Endothelial cell (in vitro differentiated cells): ENCODE results near the gene DNAAF9. TPM values are rescaled to one million over a fixed set of nuclear protein-coding genes. Genes with fewer than 3 reads are reported as not detected.

Source experiments
- DNase-seq: peaks from one replicate; pipeline ENCODE4 v3.0.0; 2021; ENCODE audit warnings: low spot score
- H3K27ac Mint-ChIP-seq: one replicate; pipeline ENCODE4 v1.8.0; 2021; ENCODE audit warnings: mixed read lengths, inconsistent platforms; ENCODE audit not compliant: unreplicated experiment
- H3K27me3 Mint-ChIP-seq: one replicate; pipeline ENCODE4 v1.8.0; 2021; ENCODE audit warnings: mild to moderate bottlenecking, moderate library complexity, mixed read lengths, inconsistent platforms; ENCODE audit not compliant: unreplicated experiment
- H3K36me3 Mint-ChIP-seq: one replicate; pipeline ENCODE4 v1.8.0; 2021; ENCODE audit warnings: mild to moderate bottlenecking, low read depth, mixed read lengths, inconsistent platforms; ENCODE audit not compliant: unreplicated experiment
- H3K4me1 Mint-ChIP-seq: one replicate; pipeline ENCODE4 v1.8.0; 2021; ENCODE audit warnings: mild to moderate bottlenecking, mixed read lengths, inconsistent platforms; ENCODE audit not compliant: unreplicated experiment
- H3K4me3 Mint-ChIP-seq: one replicate; pipeline ENCODE4 v1.8.0; 2021; ENCODE audit warnings: mild to moderate bottlenecking, mixed read lengths, inconsistent platforms; ENCODE audit not compliant: unreplicated experiment
- H3K9me3 Mint-ChIP-seq: one replicate; pipeline ENCODE4 v1.8.0; 2021; ENCODE audit warnings: mixed read lengths, inconsistent platforms; ENCODE audit not compliant: unreplicated experiment
- total RNA-seq: library from RNA; stranded (reverse); fragmentation: NEBNext Ultra II Directional; extraction: Animal tissue kit (Norgen Biotek cat#: 25700); gene quantifications from one replicate; pipeline ENCODE4 v1.2.1, GENCODE V29; 2021; ENCODE audit not compliant: unreplicated experiment
- TF ChIP-seq, protein P1 (sequence below): fragments of 200-600 bp; sonication (generic); IDR thresholded peaks from one replicate; pipeline ENCODE4 v1.5.0; 2021; ENCODE audit warnings: antibody characterized with exemption; ENCODE audit not compliant: unreplicated experiment

DNAAF9 gene
- total RNA-seq, 1 donor from 2014 or later: 18.8 TPM

DNA sequence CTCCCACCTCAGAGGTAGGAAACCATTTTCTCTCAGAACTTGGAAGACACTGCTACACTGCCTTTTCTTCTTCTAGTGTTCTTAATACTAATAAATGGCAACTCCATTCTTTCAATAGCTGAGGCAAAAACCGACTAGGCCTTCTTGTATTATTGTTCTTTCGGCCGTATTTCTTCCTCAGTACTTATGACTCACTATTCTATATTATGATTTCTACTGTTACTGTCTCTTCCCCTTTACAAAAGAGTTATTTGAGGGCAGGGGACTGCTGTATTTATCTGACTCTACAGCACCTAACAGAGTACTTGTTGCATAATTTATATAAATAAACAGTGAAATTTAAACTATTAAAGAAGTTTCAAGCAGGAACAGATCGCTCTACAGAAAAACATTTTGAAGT lies 3.1 kb downstream of the DNAAF9 start:
- H3K36me3 Mint-ChIP-seq: no peaks in the 10 kb centered on the region
- H3K9me3 Mint-ChIP-seq: no peaks in the 10 kb centered on the region
- H3K27ac Mint-ChIP-seq: no peak overlapping the region
- peaks cover 24% of the 10 kb centered on the region for H3K4me1 Mint-ChIP-seq
- no peak for DNase-seq
- TF ChIP-seq, protein P1, sequence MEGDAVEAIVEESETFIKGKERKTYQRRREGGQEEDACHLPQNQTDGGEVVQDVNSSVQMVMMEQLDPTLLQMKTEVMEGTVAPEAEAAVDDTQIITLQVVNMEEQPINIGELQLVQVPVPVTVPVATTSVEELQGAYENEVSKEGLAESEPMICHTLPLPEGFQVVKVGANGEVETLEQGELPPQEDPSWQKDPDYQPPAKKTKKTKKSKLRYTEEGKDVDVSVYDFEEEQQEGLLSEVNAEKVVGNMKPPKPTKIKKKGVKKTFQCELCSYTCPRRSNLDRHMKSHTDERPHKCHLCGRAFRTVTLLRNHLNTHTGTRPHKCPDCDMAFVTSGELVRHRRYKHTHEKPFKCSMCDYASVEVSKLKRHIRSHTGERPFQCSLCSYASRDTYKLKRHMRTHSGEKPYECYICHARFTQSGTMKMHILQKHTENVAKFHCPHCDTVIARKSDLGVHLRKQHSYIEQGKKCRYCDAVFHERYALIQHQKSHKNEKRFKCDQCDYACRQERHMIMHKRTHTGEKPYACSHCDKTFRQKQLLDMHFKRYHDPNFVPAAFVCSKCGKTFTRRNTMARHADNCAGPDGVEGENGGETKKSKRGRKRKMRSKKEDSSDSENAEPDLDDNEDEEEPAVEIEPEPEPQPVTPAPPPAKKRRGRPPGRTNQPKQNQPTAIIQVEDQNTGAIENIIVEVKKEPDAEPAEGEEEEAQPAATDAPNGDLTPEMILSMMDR: no peak
- peaks cover 6% of the 10 kb centered on the region for H3K27me3 Mint-ChIP-seq
- no peak overlapping the region for H3K4me3 Mint-ChIP-seq

GRCh38 chr20:3403741-3404140 lies 3.7 kb downstream of the DNAAF9 start:
- H3K27ac Mint-ChIP-seq: no peak overlapping the region
- TF ChIP-seq, protein P1: no peak
- no peaks in the 10 kb centered on the region for H3K9me3 Mint-ChIP-seq
- peaks cover 5% of the 10 kb centered on the region for H3K27me3 Mint-ChIP-seq
- DNase-seq: no peak
- H3K4me1 Mint-ChIP-seq: peaks cover 23% of the 10 kb centered on the region
- H3K36me3 Mint-ChIP-seq: no peaks in the 10 kb centered on the region
- H3K4me3 Mint-ChIP-seq: no peak overlapping the region

- no peak overlapping the region for H3K4me3 Mint-ChIP-seq
- H3K9me3 Mint-ChIP-seq: no peaks in the 10 kb centered on the region
- no peak for DNase-seq
- TF ChIP-seq, protein P1: no peak
- H3K4me1 Mint-ChIP-seq: peaks cover 18% of the 10 kb centered on the region
- no peaks in the 10 kb centered on the region for H3K36me3 Mint-ChIP-seq
- peaks cover 2% of the 10 kb centered on the region for H3K27me3 Mint-ChIP-seq
- no peak overlapping the region for H3K27ac Mint-ChIP-seq
Measured at GRCh38 chr20:3402453-3402852, 5.0 kb downstream of the DNAAF9 start.

DNA sequence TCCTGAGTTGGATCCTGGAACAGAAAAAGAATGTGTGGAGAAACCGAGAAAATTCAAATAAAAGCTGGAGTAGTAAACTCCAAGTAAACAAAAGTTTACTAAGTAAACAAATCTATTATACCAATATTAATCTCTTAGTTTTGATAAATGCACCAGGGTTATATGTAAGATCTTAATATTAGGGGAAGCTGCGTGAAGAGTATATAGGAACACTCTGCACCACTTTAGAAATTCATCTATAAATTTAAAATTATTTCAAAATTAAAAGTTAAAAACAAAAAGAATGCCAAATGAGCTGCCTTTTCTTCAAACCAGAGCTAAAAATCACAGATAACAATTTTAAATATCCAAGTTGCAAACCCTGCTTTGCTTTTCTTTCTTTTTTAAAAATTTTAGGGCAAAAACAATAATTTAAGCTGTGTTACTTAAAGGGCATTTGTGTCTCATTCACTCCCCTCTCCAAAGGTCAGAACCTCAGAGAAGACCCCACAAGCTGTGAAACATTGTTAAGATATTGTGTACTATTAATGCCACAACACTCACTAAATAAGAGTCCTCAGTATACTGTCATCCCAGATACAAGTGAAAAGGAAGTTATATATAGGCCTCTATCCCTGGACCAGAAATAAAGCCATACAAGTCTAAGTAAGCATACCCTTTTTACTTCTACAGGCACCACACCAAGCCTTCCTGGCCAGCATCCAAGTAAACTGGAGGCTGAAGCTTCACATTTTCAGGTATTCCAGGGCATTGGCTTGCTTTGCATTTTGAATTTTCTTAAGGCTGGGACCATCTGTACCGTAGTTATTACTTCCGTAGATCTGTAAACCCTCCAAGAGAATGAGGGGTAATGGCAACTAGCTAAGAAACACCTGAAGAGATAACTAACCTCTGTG lies 7.0 kb downstream of the DNAAF9 start:
- no peak for DNase-seq
- Mint-ChIP-seq H3K9me3 (no peaks in the 10 kb centered on the region), H3K27ac (no peak overlapping the region), H3K36me3 (peaks cover 11% of the 10 kb centered on the region), H3K4me1 (peaks cover 5% of the 10 kb centered on the region), H3K4me3 (no peak overlapping the region), H3K27me3 (no peaks in the 10 kb centered on the region)
- TF ChIP-seq, protein P1: no peak

DNA sequence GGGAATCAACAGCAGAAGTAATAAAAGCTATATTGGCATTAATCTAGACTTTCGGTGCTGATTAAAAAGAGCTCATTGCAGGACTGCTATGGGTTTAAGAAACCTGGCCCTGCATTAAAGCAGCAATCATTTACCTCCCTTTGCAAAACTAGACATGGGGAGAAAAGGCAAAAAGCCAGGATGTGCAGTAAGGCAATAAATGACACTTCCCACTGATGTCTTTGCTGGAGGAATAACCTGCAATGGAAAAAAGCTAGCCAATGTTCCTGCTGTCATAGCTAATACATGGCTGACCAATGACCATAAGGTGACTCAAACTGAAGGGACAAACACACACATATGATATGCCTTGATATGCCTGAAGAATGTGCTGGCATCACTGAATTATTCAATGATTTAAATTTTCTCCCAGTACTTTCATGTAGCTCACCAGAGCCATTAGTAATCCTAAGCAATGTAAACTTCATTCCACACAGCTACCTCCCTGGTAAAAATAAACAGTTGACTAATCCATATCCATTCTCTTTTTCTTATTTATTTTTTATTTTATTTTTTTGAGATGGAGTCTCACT lies 8.7 kb downstream of the DNAAF9 start:
- H3K4me3 Mint-ChIP-seq: no peak overlapping the region
- DNase-seq: no peak
- no peak overlapping the region for H3K27ac Mint-ChIP-seq
- H3K4me1 Mint-ChIP-seq: no peaks in the 10 kb centered on the region
- TF ChIP-seq, protein P1: no peak
- peaks cover 11% of the 10 kb centered on the region for H3K36me3 Mint-ChIP-seq
- no peaks in the 10 kb centered on the region for H3K27me3 Mint-ChIP-seq
- no peaks in the 10 kb centered on the region for H3K9me3 Mint-ChIP-seq
